HepG2 (cell line): ENCODE results near the gene PLCL2. TPM values are rescaled to one million over a fixed set of nuclear protein-coding genes. Genes with fewer than 3 reads are reported as not detected.

ENCODE experiments used
- ATAC-seq: fragments of 200-7000 bp; cut with Tn5 transposase; 3 replicates; pipeline ENCODE4 v1.9.1; 2020; ENCODE audit warnings: mild to moderate bottlenecking, moderate library complexity
- BruUV-seq: library from RNA; stranded (reverse); fragments of 400-500 nt; replicated peaks from 2 replicates; lab custom pipeline; 2021; lab: Mats Ljungman, UMichigan
- CTCF ChIA-PET: fragments of 300-600 bp; formaldehyde crosslinking; extraction: SDS; loops from one replicate; lab custom pipeline; 2021; ENCODE audit warnings: low total read pairs, inconsistent platforms, low intra/inter-chr PET ratio; lab: Yijun Ruan, JAX
- POLR2A ChIA-PET: fragments of 350-600 bp; sonication (Branson Sonifier 250); formaldehyde crosslinking; loops from one replicate; lab custom pipeline; 2020; ENCODE audit warnings: antibody characterized with exemption, inconsistent platforms; lab: Yijun Ruan, JAX
- DNase-seq: peaks from one replicate; pipeline ENCODE4 v3.0.0-alpha.2; 2015; ENCODE audit warnings: low spot score
- FAIRE-seq: peaks from 3 replicates; lab custom pipeline; 2011; peaks lifted over from hg19 to GRCh38; lab: Jason Lieb, UNC
- H2AFZ ChIP-seq: one replicate; pipeline ENCODE4 v1.6.1; 2011; ENCODE audit warnings: low read length, inconsistent platforms
- H3K27ac ChIP-seq: fragments of 300-600 bp; 3 replicates; pipeline ENCODE4 v1.8.0; 2011; ENCODE audit warnings: mixed run types, mild to moderate bottlenecking, mixed read lengths, low read length, inconsistent platforms; ENCODE audit not compliant: insufficient read depth; ENCODE audit errors: extremely low read length
- H3K27me3 ChIP-seq, 2 experiments: fragments of 200-600 bp in 1 of 2; 2 replicates in 1 of 2; 3 replicates in 1 of 2; pipeline versions ENCODE4 v1.6.0 to v1.8.0; 2011; ENCODE audit warnings: low read length in 2 of 2, mild to moderate bottlenecking in 2 of 2, moderate library complexity in 2 of 2, inconsistent platforms in 1 of 2; ENCODE audit not compliant: insufficient read depth in 2 of 2, control insufficient read depth in 1 of 2
- H3K36me3 ChIP-seq, 2 experiments: fragments of 200-600 bp in 1 of 2; replicated peaks in 1 of 2; 2 replicates in 1 of 2; 3 replicates in 1 of 2; pipeline versions ENCODE4 v1.5.1 to v1.8.0; 2011; ENCODE audit warnings: low read length in 2 of 2, inconsistent platforms in 1 of 2; ENCODE audit not compliant: insufficient read depth in 2 of 2, control insufficient read depth in 1 of 2
- H3K4me1 ChIP-seq: 2 replicates; pipeline ENCODE4 v1.5.1; 2012; ENCODE audit warnings: low read length, inconsistent platforms; ENCODE audit not compliant: insufficient read depth
- H3K4me2 ChIP-seq: 2 replicates; pipeline ENCODE4 v1.6.0; 2011; ENCODE audit warnings: low read depth, low read length, inconsistent platforms
- H3K4me3 ChIP-seq, 3 experiments: fragments of 200-600 bp in 1 of 3; sonication (generic), shearing (Covaris generic) in 1 of 3; replicated peaks in 1 of 3; 2 replicates each; pipeline ENCODE4 v1.5.1; 2011 to 2016; ENCODE audit warnings: low read length in 3 of 3, inconsistent platforms in 2 of 3, low read depth in 2 of 3, mild to moderate bottlenecking in 2 of 3, control low read depth in 1 of 3, mixed read lengths in 1 of 3; ENCODE audit not compliant: insufficient read depth in 1 of 3
- H3K79me2 ChIP-seq: one replicate; pipeline ENCODE4 v1.6.1; 2011; ENCODE audit warnings: low read length, inconsistent platforms; ENCODE audit not compliant: insufficient read depth
- H3K9ac ChIP-seq: 2 replicates; pipeline ENCODE4 v1.6.0; 2011; ENCODE audit warnings: mild to moderate bottlenecking, low read depth, low read length, inconsistent platforms; ENCODE audit not compliant: insufficient read depth
- H3K9me3 ChIP-seq: 2 replicates; pipeline ENCODE4 v1.5.1; 2012; ENCODE audit warnings: mild to moderate bottlenecking, low read length
- H4K20me1 ChIP-seq: 2 replicates; pipeline ENCODE4 v1.6.0; 2011; ENCODE audit warnings: inconsistent platforms, mild to moderate bottlenecking, low read length, moderate library complexity; ENCODE audit not compliant: insufficient read depth
- AHR ChIP-seq: IDR thresholded peaks from 2 replicates; pipeline ENCODE4 v1.6.1; 2018; ENCODE audit warnings: missing genetic modification reagents, missing compliant biosample characterization
- DNMT3B ChIP-seq: conservative IDR thresholded peaks from 2 replicates; pipeline ENCODE4 v1.6.1; 2016; ENCODE audit warnings: missing biosample characterization, control low read depth
- ESRRA ChIP-seq: sonication (generic); formaldehyde crosslinking; IDR thresholded peaks from 2 replicates; pipeline ENCODE4 v1.5.1; 2020; ENCODE audit warnings: mild to moderate bottlenecking, low read depth, missing genetic modification reagents
- HOXA3 ChIP-seq: sonication (generic); formaldehyde crosslinking; IDR thresholded peaks from 2 replicates; pipeline ENCODE4 v1.5.0; 2020; ENCODE audit warnings: missing genetic modification reagents
- ISX ChIP-seq: sonication (generic); formaldehyde crosslinking; conservative IDR thresholded peaks from 2 replicates; pipeline ENCODE4 v1.5.0; 2020; ENCODE audit warnings: missing genetic modification reagents
- ZBTB44 ChIP-seq: sonication (generic); formaldehyde crosslinking; IDR thresholded peaks from 2 replicates; pipeline ENCODE4 v1.4.0; 2020; ENCODE audit warnings: missing genetic modification reagents
- ZNF337 ChIP-seq: sonication (generic); formaldehyde crosslinking; IDR thresholded peaks from 2 replicates; pipeline ENCODE4 v1.5.1; 2020; ENCODE audit warnings: missing genetic modification reagents, low read depth, mild to moderate bottlenecking, borderline replicate concordance
- ZNF431 ChIP-seq: sonication (generic); formaldehyde crosslinking; IDR thresholded peaks from 2 replicates; pipeline ENCODE4 v1.9.0; 2022; ENCODE audit warnings: missing genetic modification reagents, low read depth, mild to moderate bottlenecking, borderline replicate concordance
- ZNF546 ChIP-seq: sonication (generic); formaldehyde crosslinking; conservative IDR thresholded peaks from 2 replicates; pipeline ENCODE4 v1.8.1; 2023; ENCODE audit warnings: mild to moderate bottlenecking, missing genetic modification reagents
- ZNF850 ChIP-seq: sonication (generic); formaldehyde crosslinking; conservative IDR thresholded peaks from 2 replicates; pipeline ENCODE4 v1.9.0; 2021; ENCODE audit warnings: mild to moderate bottlenecking, missing genetic modification reagents
- ZZZ3 ChIP-seq: sonication (generic); formaldehyde crosslinking; IDR thresholded peaks from 2 replicates; pipeline ENCODE4 v1.4.0; 2020; ENCODE audit warnings: missing genetic modification reagents, mild to moderate bottlenecking, borderline replicate concordance
- WGBS: methylation state at CpG from one replicate; pipeline ENCODE4 v1.1.6; 2017; ENCODE audit warnings: low lambda C conversion rate; 5-methylcytosine and 5-hydroxymethylcytosine counted together
- in situ Hi-C: cut with HindIII; loops from 2 replicates; pipeline ENCODE4 v1.10.0; 2017; ENCODE audit warnings: low pct_unique_long_range_greater_than_20kb; ENCODE audit not compliant: extremely low pct_ligation_motif_present
- intact Hi-C: fragments of 100-400 bp; cut with micrococcal nuclease; formaldehyde crosslinking; loops from one replicate; pipeline ENCODE4 v1.10.0; 2022; ENCODE audit not compliant: unreplicated experiment
- polyA plus RNA-seq, 8 experiments: library from polyadenylated mRNA; depleted of rRNA in 3 of 8; stranded (reverse) in 7 of 8; unstranded in 1 of 8; fragments of >200 nt; fragmentation: Illumina TruSeq in 4 of 8; extraction: Trizol in 4 of 8; gene quantifications; 2 replicates each; pipeline versions ENCODE4 v1.2.1 to v1.2.3, GENCODE V29; 2011 to 2016; ENCODE audit warnings: low read depth in 4 of 8, missing spikeins in 1 of 8, mixed read lengths in 1 of 8; ENCODE audit not compliant: insufficient read depth in 1 of 8
- total RNA-seq, 5 experiments: library from RNA; depleted of rRNA; stranded (reverse); fragments of >200 nt; fragmentation: Illumina TruSeq; extraction: Trizol; gene quantifications; 2 replicates each; pipeline ENCODE4 v1.2.3, GENCODE V29; 2016; ENCODE audit warnings: low read depth in 1 of 5
- TF ChIP-seq, protein P1 (sequence below): IDR thresholded peaks from 2 replicates; pipeline ENCODE4 v1.6.1; 2016; ENCODE audit warnings: low read depth, missing genetic modification reagents, missing compliant biosample characterization
- TF ChIP-seq, protein P2 (sequence below): sonication (generic); formaldehyde crosslinking; IDR thresholded peaks from 2 replicates; pipeline ENCODE4 v1.8.0; 2022; ENCODE audit warnings: mild to moderate bottlenecking, missing genetic modification reagents, moderate library complexity

The PLCL2 gene
- total and polyA plus RNA-seq, 2 of the 13 experiments (the other 11 are each of a cell fraction or from before 2014, with no cell fraction given), result not detected

- H3K4me3 ChIP-seq, result no peak overlapping the region
- intact Hi-C loops, result no loop called here
- no peaks in the 10 kb centered on the region for H3K79me2 ChIP-seq
- ChIA-PET POLR2A (no interaction called here), CTCF (no interaction called here)
- H4K20me1 ChIP-seq, result no peaks in the 10 kb centered on the region
- H3K4me1 ChIP-seq, result no peaks in the 10 kb centered on the region
- BruUV-seq, result no TSS peak
- DNase-seq (no peak), ATAC-seq (no peak), FAIRE-seq (no peak)
- H2AFZ ChIP-seq, result no peak overlapping the region
- H3K9me3 ChIP-seq, result no peaks in the 10 kb centered on the region
- no peak overlapping the region for H3K27ac ChIP-seq
- 0% methylated on average over 1 of the region's 1 CpG for WGBS
- no peak overlapping the region for H3K9ac ChIP-seq
- H3K4me2 ChIP-seq, result no peak overlapping the region
- in situ Hi-C loops, result no loop called here
- H3K36me3 ChIP-seq, result no peaks in the 10 kb centered on the region
- H3K27me3 ChIP-seq, result peaks cover 0 to 10% of the 10 kb centered on the region in 2 experiments; a peak in 2 of 5 replicates
- TF ChIP-seq ZNF850 (CRISPR knock-in tag), result no peak
- no peak for TF ChIP-seq ESRRA (CRISPR knock-in tag)
- no peak for TF ChIP-seq HOXA3 (CRISPR knock-in tag)
- TF ChIP-seq ZBTB44 (CRISPR knock-in tag), result no peak
- TF ChIP-seq AHR, result no peak
- TF ChIP-seq, protein P1, sequence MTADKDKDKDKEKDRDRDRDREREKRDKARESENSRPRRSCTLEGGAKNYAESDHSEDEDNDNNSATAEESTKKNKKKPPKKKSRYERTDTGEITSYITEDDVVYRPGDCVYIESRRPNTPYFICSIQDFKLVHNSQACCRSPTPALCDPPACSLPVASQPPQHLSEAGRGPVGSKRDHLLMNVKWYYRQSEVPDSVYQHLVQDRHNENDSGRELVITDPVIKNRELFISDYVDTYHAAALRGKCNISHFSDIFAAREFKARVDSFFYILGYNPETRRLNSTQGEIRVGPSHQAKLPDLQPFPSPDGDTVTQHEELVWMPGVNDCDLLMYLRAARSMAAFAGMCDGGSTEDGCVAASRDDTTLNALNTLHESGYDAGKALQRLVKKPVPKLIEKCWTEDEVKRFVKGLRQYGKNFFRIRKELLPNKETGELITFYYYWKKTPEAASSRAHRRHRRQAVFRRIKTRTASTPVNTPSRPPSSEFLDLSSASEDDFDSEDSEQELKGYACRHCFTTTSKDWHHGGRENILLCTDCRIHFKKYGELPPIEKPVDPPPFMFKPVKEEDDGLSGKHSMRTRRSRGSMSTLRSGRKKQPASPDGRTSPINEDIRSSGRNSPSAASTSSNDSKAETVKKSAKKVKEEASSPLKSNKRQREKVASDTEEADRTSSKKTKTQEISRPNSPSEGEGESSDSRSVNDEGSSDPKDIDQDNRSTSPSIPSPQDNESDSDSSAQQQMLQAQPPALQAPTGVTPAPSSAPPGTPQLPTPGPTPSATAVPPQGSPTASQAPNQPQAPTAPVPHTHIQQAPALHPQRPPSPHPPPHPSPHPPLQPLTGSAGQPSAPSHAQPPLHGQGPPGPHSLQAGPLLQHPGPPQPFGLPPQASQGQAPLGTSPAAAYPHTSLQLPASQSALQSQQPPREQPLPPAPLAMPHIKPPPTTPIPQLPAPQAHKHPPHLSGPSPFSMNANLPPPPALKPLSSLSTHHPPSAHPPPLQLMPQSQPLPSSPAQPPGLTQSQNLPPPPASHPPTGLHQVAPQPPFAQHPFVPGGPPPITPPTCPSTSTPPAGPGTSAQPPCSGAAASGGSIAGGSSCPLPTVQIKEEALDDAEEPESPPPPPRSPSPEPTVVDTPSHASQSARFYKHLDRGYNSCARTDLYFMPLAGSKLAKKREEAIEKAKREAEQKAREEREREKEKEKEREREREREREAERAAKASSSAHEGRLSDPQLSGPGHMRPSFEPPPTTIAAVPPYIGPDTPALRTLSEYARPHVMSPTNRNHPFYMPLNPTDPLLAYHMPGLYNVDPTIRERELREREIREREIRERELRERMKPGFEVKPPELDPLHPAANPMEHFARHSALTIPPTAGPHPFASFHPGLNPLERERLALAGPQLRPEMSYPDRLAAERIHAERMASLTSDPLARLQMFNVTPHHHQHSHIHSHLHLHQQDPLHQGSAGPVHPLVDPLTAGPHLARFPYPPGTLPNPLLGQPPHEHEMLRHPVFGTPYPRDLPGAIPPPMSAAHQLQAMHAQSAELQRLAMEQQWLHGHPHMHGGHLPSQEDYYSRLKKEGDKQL (CRISPR knock-in tag), result no peak
- TF ChIP-seq, protein P2, sequence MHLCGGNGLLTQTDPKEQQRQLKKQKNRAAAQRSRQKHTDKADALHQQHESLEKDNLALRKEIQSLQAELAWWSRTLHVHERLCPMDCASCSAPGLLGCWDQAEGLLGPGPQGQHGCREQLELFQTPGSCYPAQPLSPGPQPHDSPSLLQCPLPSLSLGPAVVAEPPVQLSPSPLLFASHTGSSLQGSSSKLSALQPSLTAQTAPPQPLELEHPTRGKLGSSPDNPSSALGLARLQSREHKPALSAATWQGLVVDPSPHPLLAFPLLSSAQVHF, result no peak
- no peak for TF ChIP-seq ZNF337 (CRISPR knock-in tag)
- TF ChIP-seq ZZZ3 (CRISPR knock-in tag), result no peak
- no peak for TF ChIP-seq ZNF431 (CRISPR knock-in tag)
- no peak for TF ChIP-seq DNMT3B (CRISPR knock-in tag)
- TF ChIP-seq ISX (CRISPR knock-in tag), result no peak
- no peak for TF ChIP-seq ZNF546 (CRISPR knock-in tag)
These were observed 15.2 kb downstream of the PLCL2 start for GRCh38 chr3:16899919-16900318.
